T1000 (cell line): ENCODE measurements around the gene KIF3A.

ENCODE experiments used
- DNase-seq: peaks from one replicate; lab custom pipeline; 2025; ENCODE audit warnings: mixed read lengths; lab: John Stamatoyannopoulos, UW

The KIF3A gene

GRCh38 chr5:132753135-132753987 lies 16.0 kb upstream of the KIF3A start:
- DNase-seq, result no peak

- no peak for DNase-seq
Measured at GRCh38 chr5:132752581-132753125, 15.3 kb upstream of the KIF3A start.

- no peak for DNase-seq
Measured at GRCh38 chr5:132751971-132752580, 14.7 kb upstream of the KIF3A start.

DNA sequence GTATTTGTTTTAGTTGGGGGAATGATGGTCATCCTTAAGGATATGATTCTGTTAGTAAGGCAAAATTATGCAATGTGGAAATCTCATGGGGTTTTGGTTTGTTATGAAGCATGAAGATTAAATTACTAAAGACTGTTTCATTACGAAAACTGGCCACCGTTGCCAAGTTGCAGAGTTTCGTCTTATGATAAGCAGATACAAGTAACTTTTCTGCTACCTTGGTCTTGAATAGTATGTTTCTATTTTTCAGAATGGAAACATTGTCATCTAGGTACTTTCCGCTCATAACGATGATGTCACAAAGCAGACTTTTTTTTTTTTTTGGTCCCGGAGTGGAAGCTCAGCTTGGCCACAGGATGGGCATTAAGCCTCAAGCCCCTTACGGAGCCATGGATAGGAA lies 14.1 kb upstream of the KIF3A start:
- no peak for DNase-seq

GRCh38 chr5:132750471-132751230 lies 13.3 kb upstream of the KIF3A start:
- no peak for DNase-seq

DNA sequence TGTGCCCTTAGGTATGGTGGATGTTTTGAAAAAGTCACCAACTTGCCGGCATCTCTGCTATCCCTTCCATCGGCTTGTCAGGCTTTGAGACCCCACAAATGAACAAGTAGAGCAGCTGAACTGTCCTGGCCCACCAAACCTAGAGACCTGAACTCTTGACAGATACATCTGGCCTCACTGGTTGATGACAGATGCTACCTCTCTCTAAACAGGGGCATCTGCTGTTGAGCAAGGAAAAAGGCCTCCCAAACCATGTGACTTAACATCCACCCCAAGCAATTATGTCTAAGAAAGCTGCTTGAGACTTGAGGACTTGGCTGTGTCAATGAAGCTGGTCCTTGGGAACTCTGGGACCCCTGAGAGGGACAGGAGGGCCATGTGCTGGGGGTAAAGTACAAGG lies 12.2 kb upstream of the KIF3A start:
- no peak for DNase-seq

DNA sequence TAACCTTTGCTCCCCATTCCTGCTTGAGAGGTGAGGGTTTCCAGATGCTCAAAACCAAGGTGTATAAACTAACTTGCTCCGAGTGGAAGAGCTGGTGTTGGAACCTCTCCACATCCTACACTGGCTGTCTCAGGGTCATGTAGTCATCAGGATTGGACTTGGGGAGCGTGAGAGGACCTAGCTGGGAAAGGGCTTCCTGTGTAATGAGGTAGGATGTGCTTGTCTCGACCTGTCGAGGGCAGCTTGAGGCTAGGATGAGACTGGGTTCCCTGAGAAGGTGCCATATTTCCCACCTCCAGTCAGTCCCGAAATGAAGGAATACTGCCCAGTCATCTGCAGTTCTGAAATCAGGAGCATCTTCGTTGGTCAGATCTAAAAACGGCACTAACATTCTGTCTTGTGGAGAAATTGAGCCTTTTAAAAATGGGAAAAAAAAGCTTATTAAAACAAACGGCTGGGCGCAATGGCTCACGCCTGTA lies 11.2 kb upstream of the KIF3A start:
- no peak for DNase-seq

DNA sequence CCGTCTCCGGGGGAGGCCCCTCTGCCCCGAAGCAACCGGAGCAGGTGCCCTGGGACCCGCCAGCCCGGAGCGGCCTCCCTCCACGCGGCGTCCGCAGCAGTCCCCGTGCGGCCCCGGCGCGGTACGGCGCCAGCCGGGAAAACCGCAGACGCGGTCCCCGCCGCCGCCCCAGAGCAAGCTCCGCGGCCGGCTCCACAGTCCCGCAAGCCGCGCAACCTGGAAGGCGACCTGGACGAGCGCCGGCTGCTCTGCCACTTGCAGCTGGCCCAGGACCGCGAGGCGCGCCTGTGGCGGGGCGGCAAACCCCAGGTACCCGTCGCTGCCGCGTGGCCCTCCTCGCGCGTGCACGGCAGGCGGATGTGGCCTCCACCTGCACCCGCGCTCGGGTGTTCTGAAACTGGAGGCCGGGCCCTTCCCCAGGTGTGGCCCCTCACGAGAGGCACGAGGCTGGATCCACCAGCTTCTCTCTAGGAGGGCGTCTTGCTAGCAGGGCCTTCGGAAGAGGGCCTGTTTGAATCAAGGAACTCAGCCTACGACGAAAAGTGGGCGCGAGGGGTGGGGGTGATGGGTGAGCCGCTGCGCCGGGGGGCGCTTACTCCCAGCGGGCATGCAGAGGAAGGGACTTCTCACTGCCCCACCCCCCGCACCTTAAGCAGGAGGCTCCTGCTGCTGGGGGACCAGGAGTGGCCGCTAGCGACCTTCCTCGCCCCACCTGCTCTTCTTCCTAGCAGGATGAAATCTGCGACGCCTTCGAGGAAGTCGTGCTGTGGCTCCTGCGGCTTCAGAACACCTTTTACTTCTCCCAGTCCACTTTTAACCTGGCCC lies 10.5 kb upstream of the KIF3A start:
- no peak for DNase-seq

GRCh38 chr5:132746954-132747615 lies 9.7 kb upstream of the KIF3A start, which contains the start of gene CCNI2:
CCNI2 (plus strand) TSS chr5:132747426; CDS start chr5:132747496, 70 bp downstream.
- no peak for DNase-seq

GRCh38 chr5:132746592-132746953 lies 9.2 kb upstream of the KIF3A start:
- DNase-seq, result no peak

DNA sequence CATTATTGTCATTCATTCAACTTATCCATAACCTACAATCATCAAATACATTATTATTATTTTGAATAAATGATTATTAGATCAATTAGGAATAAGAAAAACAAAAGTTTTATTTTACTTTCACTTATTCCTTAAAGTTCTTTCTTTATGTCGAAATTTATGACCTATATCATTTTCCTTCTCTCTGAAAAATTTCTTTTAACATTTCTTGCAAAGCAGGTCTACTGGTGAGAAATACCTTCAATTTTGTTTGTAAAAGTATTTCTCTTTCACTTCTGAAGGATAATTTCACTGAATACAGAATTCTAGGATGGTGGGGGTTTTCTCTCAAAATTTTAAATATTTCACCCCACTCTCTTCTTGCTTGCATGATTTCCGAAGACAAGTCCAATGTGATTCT lies 7.3 kb upstream of the KIF3A start:
- DNase-seq, result no peak

DNA sequence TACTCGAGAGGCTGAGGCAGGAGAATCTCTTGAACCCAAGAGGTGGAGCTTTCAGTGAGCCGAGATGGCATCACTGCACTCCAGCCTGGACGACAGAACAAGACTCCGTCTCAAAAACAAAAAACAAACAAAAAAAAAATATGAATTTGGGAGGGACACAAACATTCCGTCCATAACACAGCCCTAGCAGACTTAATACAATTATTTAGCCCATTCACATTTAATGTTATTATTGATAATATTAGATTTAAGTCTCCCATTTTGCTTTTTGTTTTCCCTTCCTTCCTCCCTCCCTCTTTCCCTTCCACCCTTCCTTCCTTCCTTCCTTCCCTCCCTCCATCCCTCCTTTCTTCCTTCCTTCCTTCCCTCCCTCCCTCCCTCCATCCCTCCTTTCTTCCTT lies 5.3 kb upstream of the KIF3A start:
- no peak for DNase-seq

- DNase-seq, result no peak
Measured at GRCh38 chr5:132742158-132742557, 4.8 kb upstream of the KIF3A start.

- DNase-seq, result no peak
Measured at GRCh38 chr5:132739232-132739631, 1.9 kb upstream of the KIF3A start.

- DNase-seq, result no peak
Measured at GRCh38 chr5:132737982-132738681, 786 bp upstream of the KIF3A start.

DNA sequence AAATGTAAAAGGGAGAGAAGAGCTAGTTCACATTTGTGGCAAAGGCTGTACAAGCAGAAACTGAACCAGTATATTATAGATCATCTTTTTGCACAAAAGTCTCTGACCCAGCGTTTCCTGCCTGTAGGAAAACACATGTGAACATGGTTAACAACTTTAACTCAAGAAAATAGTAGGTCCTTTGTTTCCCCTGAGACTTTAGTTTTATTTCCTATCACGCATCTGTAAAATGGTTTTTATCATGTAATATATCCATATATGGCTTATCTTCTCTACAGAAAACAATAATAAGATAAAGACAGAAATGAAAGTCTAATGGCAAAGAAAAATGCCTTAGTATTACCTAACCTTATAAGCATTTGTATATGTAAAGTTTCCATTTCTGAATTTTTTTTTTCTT lies 2.7 kb downstream of the KIF3A start:
- no peak for DNase-seq

DNA sequence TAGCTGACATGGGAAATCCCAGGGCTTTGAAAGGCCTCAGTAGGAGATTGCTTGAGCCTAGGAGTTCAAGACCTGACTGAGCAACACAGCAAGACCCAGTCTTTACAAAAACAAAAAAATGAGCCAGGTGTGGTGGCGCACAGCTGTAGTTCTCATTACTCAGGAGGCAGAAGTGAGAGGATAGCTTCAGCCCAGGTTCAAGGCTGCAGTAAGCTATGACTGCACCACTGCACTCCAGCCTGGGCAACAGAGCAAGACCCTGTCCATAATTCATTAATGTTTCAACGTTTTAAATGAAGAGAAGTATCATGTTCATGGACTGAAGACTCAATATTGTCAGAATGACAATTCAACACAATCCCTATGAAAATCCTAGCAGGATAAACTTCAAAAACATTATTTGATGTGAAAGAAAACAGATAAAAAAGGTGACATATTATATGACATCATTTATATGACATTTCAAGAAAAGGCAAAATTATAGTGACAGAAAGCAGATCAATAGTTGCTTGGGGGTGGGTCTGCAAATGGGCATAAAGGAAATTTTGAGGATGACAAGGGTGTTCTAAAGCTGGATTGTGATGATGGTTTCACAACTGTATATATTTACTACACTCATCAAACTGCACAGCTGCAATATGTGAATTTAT lies 3.7 kb downstream of the KIF3A start:
- DNase-seq, result no peak

- no peak for DNase-seq
Measured at GRCh38 chr5:132729896-132730295, 7.5 kb downstream of the KIF3A start.

DNA sequence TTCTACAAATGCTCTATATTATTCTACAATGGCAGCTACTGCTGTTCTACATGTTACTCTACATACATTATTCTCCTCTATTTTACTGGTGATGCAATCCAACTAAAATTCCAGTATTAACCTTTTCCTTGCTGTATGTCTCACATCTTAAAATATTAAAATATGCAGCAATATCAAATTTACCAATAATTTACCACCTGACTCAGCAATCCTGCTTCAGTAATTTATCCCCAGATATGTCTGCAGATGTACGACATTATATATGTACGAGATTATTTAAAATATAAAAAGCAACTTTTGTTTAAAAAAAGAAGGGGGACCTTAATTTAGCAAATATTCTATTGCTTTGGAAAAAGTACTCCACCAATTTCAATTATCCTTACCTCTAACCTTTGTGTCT lies 11.6 kb downstream of the KIF3A start:
- no peak for DNase-seq
